Stimulated activated CD4-positive, alpha-beta T cell treated with anti-CD3 and anti-CD28 coated beads, Interleukin-2, amount 100 ng/mL, for 24 hours (primary cell): ENCODE data around the gene DDX54.
"Not testable (repeated sequence)": the region's sequence is repeated elsewhere in the genome, so short reads cannot be mapped to it uniquely, and the experiment has no call there.

Experiments
- DNase-seq, 2 donors: peaks; one replicate each; pipeline ENCODE4 v3.0.0-alpha.2; 2020

DDX54 gene

DNA sequence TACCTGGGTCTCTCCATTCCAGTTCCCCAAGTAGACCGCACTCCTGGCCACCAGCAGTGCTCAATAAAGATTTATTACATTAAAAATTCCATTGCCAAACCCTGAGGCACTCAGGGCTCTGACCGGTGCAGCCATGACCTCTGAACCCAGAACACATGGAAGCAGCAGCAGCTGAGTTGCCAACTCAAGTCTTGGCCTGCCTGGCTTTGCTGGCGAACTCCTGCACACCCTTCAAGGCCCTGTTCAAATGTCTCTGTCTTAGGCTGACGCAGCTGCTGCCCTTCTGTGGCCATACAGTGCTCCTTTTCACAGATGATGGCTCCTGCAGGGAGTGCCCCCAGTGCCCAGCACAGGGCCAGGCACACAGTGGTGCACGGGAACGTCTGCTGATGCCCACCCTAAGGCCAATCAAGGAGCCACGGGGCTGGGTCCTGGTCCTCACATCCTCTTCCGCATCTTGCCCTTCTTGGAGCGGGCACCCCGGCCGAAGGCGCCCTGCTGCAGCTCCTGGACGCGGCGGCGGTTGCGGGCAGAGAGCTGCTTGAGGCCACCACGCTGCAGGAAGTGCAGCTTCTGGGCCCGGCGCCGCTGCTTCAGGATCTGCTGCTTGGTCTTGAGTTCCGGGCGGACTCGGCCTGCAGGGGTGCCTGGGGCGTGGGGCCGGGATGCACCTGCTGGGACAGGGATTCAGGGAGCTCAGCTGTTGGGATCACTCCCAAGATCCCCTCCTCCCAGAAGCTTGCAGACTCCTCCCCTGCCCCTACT lies 26.7 kb downstream of the DDX54 start:
- DNase-seq: no peak

DNA sequence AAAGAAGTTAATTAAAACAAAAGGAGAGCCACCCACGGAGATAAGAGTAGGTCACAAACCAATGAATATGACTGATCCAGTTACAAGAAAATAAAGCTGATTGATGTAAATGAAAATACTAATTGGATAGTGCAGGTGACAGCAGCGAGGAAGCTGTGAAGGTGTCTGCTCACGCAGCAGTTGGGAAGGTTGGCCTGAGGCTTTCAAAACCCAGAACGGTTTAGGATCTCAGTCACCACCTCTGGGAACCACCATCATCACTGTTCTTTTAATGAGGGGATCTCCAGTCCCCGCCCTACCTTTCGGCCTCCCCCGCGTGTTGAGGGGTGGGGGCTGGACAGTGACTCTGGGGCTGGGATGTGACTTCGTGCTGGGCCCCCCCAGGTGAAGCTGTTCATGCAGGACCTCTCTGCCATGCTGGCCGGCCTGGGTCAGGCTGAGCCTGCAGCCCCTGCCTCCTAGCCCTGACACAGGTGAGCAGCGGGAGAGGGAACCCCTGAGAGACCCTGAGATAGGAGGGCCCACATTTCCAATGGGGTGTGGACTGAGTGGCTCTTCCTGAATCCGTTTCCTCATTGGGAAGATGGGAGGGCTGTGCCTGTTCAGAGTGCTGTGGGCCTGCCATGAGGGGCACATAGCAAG lies 27.9 kb downstream of the DDX54 start:
- no peak for DNase-seq

DNA sequence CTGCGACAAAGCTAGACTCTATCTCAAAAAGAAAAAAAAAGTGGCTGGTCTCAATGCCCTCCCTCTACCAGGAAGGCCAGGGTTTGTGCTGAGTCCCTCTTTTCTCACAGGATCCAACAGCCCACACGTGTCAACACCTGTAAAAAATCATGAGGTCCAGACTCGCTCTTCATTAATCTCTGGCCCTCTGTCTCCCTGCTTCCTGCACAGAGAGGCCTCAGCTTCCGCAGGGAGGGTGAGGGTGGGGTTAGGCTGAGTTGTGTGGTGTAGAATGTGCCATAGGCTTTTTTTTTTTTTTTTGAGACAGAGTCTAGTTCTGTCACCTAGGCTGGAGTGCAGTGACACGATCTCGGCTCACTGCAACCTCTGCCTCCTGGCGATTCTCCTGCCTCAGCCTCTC lies 29.6 kb downstream of the DDX54 start:
- no peak for DNase-seq

DNA sequence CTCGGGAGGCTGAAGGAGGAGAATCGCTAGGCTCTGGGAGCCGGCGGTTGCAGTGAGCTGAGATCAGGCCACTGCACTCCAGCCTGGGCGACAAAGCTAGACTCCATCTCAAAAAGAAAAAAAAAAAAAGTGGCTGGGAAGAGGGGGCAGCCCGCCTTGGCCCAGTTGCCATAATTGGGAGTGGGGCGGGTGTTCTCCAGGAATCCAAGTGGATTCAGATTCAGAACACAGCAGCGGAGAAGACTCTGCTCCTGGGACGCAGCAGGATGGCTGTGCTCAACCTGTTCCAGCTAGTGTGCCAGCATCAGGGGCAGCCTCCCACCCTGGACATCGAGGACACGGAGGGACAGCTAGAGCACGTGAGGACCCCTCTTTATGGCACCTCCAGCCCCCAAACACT lies 30.2 kb downstream of the DDX54 start:
- DNase-seq: no peak

DNA sequence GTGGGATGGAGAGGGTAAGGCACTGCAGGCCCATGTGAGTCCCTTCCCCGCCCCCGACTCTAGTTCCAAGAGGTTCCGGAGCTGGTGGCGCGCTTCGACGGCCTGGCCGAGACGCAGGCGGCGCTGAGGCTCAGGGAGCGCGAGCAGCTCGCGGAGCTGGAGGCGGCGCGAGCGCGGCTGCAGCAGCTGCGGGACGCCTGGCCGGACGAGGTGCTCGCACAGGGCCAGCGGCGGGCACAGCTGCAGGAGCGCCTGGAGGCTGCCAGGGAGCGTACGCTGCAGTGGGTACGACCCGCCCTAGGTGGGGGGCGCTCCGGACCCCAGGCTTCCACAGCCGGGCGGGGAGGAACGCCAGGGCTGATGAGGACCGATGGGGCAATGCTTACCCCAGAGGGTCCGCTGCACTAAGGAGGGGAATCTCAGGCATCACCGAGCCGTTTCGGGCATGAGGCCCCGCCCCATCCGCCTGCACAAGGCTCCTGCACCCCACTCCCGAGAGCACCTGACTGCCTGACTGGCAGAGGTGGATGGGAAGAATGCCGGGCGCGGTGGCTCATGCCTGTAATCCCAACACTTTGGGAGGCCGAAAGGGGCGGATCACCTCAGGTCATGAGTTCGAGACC lies 30.8 kb downstream of the DDX54 start:
- peak in 1 of 2 donors; percentile 38 for DNase-seq

DNA sequence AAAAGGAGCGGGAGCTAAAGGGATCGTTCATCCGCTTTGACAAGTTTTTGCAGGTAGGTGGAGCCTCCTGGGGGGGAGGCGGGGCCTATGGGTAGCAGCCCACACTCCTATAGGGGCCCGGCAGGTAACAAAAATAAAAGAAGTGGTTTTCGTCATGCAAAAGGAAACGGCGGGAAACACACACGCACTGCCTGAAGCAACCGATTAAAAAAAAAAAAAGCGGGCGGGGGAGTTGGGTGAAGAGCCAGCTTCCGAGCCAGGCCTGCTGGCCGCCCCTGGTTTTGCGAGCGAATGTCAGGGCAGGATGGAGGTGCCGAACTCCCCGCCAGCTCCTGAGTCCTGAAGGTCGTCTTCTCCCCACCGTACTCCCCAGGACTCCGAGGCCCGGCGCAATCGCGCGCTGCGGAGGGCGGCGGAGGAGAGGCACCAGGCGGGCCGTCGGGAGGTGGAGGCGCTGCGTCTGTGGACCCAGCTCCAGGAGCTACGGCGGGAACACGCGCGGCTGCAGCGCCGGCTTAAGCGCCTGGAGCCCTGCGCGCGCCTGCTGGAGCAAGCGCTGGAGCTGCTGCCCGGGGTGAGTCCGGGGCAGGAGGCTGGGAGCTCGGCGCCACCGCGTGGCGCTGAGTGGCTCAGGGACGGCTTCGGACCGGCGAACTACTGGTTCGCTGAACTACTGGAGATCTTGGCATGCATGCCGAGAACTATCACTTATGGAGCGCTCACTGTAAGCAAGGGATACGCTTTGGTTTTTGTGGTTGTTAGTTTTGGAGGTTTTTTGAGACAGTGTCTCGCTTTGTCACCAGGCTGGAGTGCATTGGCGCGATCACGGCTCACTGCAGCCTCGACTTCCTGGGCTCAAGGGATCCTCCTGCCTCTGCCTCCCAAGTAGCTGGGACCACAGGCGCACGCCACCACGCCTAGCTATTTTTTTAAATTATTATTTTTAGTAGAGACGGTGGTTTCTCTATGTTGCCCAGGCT lies 32.2 kb downstream of the DDX54 start:
- peak; percentile 56 to 72 for DNase-seq

DNA sequence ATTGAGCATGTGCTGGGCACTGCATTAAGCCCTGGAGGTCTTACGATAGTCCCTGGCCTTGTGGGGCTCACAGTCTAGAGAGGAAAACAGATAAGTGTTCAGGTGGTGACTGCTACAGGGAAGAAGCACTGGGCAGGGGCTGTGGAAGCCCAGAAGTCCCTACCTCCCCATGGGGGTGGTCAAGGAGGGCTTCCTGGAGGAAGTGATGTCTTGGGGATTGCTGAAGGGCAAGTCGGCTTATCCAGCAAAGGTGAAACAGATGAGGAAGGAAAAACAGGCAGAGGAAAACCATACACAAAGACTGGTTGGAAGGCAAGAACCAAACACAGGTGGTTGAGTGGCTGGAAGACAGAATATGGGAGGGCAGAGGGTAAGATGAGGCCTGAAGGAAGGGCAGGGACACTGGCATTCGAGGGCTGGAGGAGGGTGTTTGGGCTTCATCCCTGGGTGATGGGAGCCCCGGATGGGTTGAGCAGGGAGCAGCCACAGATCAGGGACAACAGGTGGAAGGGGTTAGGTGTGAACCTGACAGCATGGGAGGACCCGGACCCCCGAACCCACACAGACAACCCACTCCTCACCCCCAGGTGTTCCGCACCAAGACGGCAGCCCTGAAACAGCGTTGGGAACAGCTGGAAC lies 33.0 kb downstream of the DDX54 start:
- DNase-seq: no peak

DNA sequence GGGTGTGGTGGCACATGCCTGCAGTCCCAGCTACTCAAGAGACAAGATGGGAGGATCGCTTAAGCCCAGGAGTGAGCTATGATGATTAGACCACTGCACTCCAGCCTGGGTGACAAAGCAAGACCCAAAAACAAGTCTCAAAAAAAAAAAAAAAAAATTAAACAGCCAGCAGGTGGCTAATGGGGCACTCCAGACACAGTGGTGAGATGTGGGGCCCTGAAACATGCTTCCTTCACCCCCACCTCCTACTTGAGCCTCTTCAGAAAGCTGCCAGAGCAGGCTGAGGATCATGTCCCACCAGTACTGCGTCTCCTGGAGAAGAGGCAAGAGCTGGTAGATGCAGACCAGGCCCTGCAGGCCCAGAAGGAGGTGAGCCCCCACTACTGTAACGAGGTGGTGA lies 33.6 kb downstream of the DDX54 start:
- DNase-seq: no peak

DNA sequence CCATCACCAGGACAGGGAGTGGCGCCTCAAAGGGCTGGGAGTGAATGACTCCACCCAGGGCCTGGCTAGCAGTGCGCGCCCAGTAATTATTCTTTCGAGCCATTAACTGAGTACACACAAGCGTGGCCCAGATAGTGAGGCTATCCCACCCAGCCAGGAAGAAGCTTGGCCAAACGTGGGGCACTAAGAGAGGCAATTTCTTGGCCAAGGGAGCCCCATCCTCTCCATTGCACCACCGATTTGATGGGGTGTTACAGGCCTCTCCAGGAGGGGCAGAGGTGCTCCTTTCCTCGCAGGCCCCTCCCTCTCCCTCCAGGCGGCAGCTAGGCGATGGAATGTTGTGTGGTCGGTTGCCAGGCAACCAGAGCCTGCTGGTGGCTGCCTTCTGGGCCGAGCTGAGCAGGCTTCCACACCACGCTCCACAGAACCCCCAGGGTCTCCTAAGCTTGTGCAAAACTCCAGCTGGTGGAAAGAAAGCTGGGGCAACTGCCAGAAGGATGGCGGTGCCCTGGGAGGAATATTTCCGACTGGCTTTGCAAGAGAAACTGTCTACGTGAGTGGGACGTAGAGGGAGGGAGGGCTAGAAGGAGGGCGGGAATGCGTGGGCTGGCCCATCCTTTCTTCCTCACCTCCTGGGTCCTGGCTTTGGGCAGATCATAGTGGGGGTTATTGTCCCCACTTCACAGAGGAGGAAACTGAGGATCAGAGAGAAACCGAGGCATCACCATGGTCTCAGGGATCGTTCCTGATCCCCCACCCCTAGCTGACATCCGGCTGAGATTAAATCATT lies 35.7 kb downstream of the DDX54 start, which contains the start of gene CFAP73:
CFAP73 (plus strand) TSS at position 364 of the 790 bp plus-strand sequence; CDS start at position 498, 134 bp downstream.
- DNase-seq: no peak

DNA sequence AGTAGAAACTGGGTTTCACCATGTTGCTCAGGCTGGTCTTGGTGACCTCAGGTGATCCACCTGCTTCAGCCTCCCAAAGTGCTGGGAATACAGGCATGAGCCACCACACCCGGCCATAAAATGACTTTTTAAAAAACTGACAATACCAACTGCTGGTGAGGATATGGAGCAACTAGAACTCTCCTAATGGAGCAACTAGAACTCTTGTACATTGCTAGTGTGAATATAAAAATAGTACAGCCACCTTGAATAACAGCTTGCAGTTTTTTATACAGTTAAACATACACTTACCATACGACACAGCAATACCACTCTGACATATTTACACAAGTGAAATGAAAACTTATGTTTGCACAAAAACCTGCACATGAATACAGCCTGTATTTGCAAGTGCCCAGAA lies 38.3 kb downstream of the DDX54 start:
- DNase-seq: no peak

DNA sequence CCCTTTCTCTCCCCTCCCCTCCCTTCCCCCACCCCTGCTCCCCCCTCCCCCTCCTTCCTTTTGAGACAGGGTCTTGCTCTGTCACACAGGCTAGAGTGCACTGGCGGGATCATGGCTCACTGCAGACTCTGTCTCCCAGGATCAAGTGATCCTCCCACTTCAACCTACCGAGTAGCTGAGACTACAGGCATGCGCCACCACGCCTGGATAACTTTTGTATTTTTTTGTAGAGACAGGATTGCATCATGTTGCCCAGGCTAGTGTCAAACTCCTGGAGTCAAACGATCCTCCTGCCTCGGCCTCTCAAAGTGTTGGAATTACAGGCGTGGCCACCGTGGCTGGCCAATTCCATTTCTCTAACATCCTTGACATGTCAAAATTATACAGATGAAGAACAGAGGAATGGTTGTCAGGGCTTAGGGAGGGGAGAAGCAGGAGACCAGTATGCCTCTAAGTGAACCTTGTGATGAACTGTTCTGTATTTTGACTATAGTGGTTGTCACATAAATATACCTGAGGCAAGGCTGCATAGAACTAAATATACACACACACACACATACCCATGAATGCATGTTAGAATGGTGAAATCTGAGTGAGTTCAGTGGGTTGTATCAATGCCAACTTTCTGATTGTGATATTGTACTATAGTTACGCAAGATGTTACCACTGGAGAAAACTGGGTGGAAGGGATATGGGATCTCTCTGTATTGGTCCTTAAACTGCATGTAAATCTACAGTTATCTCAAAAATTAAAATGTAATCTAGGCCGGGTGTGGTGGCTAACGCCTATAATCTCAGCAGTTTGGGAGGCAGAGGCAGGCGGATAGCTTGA lies 39.3 kb downstream of the DDX54 start:
- DNase-seq: no peak

DNA sequence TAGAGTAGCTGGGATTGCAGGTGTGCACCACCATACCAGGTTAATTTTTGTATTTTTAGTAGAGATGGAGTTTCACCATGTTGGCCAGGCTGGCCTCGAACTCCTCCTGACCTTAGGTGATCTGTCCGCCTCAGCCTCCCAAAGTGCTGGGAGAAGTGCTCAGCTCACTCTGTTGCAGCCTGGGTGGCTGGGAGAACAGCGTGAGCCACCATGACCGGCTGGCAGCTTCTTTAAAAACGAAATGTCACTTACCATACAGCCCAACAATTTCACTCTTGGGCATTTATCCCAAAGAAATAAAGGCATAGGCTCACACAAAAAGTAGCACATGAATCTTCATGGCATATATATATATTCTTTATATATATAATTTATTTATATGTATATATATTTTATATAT lies 40.5 kb downstream of the DDX54 start:
- DNase-seq: no peak

DNA sequence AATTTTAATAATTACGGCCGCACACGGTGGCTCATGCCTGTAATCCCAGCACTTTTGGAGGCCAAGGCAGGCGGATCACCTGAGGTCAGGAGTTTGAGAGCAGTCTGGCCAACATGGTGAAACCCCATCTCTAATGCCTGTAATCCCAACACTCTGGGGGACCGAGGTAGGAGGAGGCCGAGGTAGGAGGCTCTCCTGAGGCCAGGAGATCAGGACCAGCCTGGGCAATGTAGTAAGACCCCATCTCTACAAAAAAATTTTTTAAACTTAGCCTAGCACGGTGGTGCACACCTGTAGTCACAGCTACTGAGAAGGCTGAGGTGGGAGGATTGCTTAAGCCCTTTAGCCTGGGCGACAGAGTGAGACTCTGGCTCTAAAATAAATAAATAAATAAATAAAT lies 41.3 kb downstream of the DDX54 start:
- no peak for DNase-seq

DNA sequence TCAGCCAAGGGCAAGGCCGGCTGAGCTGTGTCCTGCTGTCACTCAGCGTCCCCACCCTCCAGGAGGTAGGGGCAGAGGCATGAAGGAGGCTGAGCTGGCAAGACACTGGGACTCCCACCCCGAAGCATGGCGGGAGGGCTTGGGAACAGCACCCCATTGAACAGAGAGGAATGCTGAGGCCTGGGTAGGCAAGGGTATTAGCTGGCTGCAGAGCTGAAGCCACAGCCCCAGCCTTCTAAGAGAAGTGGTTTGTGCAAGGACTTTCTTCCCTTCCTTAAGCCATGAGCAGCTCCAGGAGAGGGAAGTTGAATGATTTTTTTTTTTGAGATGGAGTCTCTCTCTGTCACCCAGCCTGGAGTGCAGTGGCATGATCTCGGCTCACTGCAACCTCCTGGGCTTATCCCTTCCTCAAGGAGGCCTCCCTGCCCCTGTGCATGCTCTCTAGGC lies 42.4 kb downstream of the DDX54 start:
- DNase-seq: no peak

DNA sequence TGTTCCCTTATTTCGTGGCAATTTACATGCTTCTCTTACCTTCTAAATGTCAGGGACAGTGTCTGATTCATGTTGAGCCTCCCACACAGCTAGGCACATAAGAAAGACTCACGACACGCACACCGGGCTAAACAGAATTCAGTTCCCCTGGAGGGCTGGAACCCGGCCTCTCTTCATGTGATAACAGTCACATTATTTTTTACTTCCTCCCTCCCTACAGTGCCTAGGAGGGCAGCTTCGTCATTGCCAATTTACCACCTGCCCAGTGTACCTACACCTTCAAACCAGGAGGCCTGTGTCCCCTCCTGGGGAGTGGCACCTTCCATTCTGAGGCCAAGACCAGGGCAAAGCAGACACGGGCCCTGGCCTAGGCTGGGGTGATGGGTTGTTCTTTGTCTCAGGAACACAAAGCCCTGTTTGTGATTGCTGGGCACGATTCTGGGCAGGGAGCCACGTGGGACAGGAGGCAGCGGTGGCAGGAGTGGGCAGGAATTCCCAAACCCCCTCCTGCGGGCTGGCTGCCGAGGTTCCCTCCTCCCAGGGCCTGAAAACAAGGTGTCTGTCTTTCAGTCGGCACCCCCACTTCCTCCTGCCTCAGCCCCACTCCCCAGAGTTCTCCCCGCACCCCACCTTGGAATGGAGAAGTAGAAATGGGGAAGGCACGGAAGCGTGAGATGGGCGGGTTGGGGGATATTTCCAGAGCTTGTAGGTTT lies 42.9 kb downstream of the DDX54 start:
- no peak for DNase-seq

DNA sequence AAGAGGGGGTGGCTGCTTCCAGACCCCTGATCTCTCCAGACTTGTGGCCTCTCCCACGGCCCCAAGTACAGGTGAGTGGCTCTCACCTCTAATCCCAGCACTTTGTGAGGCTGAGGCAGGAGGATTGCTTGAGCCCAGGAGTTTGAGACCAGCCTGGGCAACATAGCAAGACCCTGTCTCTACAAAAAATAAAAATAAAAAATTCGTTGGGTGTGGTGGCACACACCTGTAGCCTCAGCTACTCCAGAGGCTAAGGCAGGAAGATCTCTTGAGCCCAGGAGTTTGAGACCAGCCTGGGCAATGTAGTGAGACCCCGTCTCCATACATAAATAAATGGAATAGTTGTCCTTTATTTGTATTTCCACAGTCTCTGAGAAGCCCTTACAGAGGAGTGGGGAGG lies 43.6 kb downstream of the DDX54 start:
- not testable (repeated sequence) for DNase-seq

DNA sequence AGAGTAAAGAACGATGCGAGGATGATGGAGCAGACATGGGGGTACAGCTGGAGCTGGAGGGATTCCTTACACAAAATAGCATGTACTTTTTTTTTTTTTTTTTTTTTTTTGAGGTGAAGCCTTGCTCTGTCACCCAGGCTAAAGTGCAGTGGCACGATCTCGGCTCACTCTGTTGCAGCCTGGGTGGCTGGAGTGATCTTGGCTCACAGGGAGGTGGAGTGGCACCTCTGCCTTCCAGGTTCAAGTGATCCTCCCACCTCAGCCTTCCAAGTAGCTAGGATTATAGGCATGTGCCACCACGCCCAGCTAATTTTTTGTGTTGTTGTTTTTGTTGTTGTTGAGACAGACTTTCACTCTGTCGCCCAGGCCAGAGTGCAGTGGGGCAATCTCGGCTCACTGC lies 44.6 kb downstream of the DDX54 start:
- no peak for DNase-seq

DNA sequence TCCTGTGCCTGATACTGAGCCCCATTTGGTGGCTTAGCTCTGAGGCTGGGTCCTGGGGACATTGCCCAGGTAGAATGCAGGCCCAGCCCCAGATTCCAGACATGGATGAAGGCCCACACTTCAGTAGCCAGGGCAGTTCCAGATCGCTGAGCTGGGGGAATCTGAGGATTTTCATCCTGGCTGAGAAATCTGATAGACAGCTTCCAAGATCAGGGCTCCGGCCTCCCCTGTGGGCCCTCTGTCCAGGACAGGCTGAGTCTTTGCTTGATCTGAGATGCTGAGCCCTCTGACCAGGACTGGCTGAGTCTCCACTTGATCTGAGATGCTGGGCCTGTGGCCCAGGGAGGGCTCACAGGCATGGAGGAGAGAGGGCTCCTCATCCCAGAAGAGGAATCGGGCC lies 46.5 kb downstream of the DDX54 start:
- DNase-seq: no peak

DNA sequence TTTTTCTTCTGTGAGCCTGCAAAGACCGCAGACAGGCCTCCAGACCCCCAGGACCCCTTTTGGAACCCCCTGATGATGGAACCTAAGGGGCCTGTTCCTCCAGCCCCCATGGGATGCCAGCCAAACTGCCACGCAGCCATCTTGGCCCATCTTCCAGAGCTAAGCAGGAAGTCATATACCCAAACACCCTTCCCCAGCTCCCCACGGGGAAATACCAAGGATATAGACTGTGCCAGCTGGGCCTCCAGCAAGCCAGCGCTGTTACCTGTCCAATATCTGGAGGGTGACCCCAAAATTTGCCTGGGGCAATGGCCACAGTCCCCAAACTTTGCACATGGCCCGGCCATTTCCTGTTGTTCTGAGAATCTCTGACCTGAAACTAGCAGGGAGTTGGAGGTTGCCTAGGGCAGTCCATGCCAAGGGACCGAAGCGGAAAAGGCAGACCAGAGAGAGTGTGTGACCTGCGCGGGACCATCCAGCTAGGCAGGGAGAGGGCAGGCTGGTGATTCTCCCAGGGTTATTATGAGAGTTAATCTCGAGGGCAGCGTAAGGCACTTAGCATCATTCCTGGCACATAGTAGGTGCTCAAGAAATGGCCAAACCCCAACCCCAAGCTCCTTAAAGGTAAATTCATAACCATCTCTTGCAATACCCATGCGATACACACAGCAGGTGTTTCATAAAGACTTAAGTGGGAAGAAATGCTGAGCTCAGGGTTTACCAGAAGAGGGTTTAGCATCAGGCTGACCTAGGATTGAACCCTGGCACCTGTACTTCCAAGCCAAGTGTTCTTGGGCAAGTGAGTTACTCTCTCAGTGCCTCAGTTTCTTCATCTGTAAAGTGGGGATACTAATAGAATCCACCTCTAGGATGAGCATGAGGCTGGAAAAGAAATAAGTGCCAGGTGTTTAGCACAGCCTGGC lies 47.2 kb downstream of the DDX54 start:
- DNase-seq: no peak
